Right renal cortex interstitium (tissue), 3 donors: ENCODE measurements around the gene DHRS2. TPM values are rescaled to one million over a fixed set of nuclear protein-coding genes. Genes with fewer than 3 reads are reported as not detected.
"Not testable (repeated sequence)": the region's sequence is repeated elsewhere in the genome, so short reads cannot be mapped to it uniquely, and the experiment has no call there.

ENCODE experiments used
- DNase-seq, 3 donors: peaks; one replicate each; pipeline ENCODE4 v3.0.0-alpha.2; 2013; ENCODE audit warnings: low read depth in 3 of 3, low spot score in 2 of 3
- polyA plus RNA-seq, 3 donors: library from polyadenylated mRNA; unstranded; fragments of 120-200 nt; gene quantifications; one replicate each; pipeline ENCODE4 v1.2.1, GENCODE V29; 2013; ENCODE audit not compliant: insufficient read length in 3 of 3

DHRS2 gene
- polyA plus RNA-seq, 3 donors: 9.1 to 55.2 (median 42.1) TPM

DNA sequence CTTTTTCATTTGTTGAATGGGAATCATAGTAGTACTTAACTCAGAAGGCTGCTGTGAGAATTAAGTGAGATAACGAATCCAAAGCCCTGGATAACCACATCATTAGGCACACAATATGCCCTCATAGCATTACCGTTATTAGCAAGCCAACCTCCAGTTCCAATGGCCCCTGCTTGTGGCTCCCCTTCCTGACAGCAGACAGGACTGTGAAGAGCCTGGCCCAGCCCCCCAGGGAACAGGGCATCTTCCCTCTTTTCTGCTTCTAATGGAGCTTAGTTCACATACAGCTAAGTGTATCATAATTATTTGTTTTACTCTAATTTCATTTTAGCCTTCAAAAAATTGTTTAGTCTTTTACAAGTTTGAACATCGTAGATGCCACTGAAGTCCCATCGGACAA is 39.7 kb downstream of the DHRS2 start:
- DNase-seq: no peak

- no peak for DNase-seq
Measured at GRCh38 chr14:23681337-23681736, 45.2 kb downstream of the DHRS2 start.

DNA sequence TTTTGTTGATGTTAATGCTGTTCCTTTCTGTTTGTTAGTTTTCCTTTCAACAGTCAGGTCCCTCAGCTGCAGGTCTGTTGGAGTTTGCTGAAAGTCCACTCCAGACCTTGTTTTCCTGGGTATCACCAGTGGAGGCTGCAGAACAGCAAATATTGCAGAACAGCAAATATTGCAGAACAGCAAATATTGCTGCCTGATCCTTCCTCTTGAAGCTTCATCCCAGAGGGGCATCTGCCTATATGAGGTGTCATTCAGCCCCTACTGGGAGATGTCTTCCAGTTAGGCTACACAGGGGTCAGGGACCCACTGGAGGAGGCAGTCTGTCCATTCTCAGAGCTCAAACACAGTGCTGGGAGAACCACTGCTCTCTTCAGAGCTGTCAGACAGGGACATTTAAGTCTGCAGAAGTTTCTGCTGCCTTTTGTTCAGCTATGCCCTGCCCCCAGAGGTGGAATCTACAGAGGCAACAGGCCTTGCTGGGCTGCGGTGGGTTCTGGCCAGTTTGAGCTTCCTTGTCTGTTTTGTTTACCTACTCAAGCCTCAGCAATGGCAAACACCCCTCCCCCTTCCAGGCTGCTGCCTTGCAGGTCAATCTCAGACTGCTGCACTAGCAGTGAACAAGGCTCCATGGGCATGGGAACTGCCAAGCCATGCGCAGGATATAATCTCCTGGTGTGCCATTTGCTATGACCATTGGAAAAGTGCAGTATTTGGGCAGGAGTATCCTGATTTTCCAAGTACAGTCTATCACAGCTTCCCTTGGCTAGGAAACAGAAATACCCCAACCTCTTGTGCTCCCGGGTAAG is 53.7 kb downstream of the DHRS2 start:
- DNase-seq: not testable (repeated sequence)

DNA sequence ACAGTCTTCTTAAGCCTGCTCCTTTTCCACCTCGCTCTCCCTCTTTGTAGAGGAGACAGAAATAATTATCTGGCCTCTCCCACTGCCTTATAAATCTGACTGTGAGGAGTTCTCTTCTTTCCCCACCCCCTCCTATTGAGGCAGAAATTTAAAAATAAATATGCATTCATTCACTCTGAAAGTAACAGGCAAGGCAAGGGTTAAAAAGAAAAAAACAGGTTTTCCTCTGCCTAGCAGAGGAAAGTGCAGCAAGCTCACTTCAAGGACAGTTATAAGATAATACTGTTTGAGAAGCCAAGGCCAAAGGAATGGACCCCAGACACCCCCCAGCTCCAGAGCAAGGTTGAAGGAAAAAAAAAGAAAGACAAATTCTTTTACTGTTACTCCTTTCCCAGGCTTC is 56.3 kb downstream of the DHRS2 start:
- no peak for DNase-seq

DNA sequence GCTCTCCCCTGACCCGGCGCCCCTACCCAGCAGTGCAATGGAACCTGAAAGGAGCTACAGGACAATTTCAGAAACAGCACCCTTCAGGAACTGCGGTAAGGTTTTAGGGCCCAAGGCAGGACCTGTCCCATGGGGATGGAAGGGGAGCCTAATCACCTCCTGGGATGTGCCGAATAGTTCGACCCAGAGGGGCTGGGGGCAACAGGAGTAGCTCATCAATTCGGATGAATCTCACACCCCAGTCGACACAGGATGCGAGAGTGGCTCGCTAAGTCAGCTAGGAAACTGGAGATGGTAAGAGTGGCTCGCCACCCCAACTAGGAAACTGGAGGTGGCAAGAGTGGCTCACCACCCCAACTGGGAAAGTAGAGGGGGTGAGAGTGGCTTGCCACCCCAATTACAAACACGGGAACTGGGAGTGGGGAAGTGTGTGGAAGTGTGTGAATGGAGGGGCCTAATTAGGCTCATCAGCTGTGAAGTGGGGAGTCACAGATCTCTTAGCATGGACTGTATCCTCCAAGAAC is 57.1 kb downstream of the DHRS2 start:
- no peak for DNase-seq

DNA sequence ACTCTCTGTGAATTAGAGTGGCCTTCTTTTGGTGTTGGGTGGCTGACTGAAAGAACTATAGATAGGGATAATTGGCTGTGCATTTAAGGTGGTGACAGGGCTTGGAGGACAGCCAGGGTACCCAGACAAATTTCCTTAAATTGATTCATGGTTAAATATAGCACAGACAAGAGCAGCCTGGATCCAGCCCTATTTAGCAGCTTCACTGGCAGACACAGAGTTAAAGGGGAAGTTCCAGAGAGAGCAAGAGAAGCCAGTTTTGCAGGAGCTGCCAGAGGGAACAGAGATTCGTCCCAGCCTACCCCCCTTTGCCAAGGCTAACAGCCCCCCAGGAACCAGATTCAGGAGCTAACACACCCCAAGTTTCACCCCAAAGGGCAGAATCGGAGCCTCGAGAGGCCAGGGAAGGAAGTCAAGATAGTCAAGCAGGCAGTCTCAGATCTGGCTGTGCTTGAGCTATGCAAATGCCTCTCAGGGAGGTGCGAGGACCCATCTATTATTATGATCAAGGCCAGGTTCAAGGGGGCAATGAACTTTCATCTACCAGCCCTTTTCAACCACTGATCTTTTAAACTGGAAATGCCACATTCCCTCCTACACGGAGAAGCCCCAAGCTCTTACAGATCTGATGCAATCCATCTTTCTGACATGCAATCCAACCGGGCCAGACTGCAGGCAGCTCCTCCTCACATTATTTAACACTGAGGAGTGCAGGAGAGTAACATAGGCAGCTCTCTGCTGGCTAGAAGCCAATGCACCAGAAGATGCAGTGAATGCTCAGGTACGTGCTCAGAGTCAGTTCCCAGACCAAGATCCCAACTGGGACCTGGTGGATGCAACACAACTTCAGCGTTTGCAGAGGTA is 58.2 kb downstream of the DHRS2 start:
- DNase-seq: peak; percentile 16 to 50 (median 36)

Other genes starting within 250 kb of the DHRS2 start
- under 1 TPM; 0.18 to 0.21 (median 0.19) TPM for gene MYH6, start 228.1 kb upstream of the DHRS2 start, polyA plus RNA-seq
- 1 to 10 TPM in 2 of 3 donors, under 1 TPM in 1; 0.25 to 6.7 (median 2.1) TPM for gene MYH7, start 200.7 kb upstream of the DHRS2 start, polyA plus RNA-seq
- 10 to 100 TPM; 71.4 to 81.2 (median 76.7) TPM for gene NGDN, start 166.7 kb upstream of the DHRS2 start, polyA plus RNA-seq
- 1 to 10 TPM; 6.7 to 7.3 (median 7.2) TPM for gene ZFHX2, start 84.6 kb upstream of the DHRS2 start, polyA plus RNA-seq
- gene THTPA, start 80.1 kb upstream of the DHRS2 start, polyA plus RNA-seq: 10 to 100 TPM; 14.2 to 18.5 (median 17.4) TPM
- gene AP1G2, start 68.6 kb upstream of the DHRS2 start, polyA plus RNA-seq: 10 to 100 TPM; 57.6 to 67.8 (median 60.9) TPM
- 10 to 100 TPM in 1 of 3 donors, 1 to 10 TPM in 2; 8.5 to 10.3 (median 9.1) TPM for gene JPH4, start 57.6 kb upstream of the DHRS2 start, polyA plus RNA-seq